HEK293 (cell line): ENCODE results near the gene OSBP2.
A peak's percentile ranks its signal among the peaks of the same experiment; 100 is the strongest.

Experiments used
- CTCF ChIA-PET: fragments of 350-600 bp; formaldehyde crosslinking; extraction: SDS; loops from one replicate; lab custom pipeline; 2021; ENCODE audit warnings: antibody characterized with exemption; lab: Yijun Ruan, JAX
- POLR2A ChIA-PET: fragments of 300-600 bp; formaldehyde crosslinking; extraction: SDS; loops from one replicate; lab custom pipeline; 2020; ENCODE audit warnings: antibody characterized with exemption, inconsistent platforms; lab: Yijun Ruan, JAX
- H3K27ac ChIP-seq: fragments of 200-500 bp; sonication (Bioruptor generic); 2 replicates; pipeline ENCODE4 v1.5.1; 2014; ENCODE audit warnings: low read depth, low read length, control low read depth, inconsistent platforms; ENCODE audit errors: extremely low read depth
- H3K36me3 ChIP-seq, 2 experiments: fragments of 200-500 bp in 1 of 2; sonication (Bioruptor generic) in 1 of 2; 1 replicate in 1 of 2; 2 replicates in 1 of 2; pipeline ENCODE4 v1.5.1; 2014 to 2017; ENCODE audit warnings: inconsistent platforms in 2 of 2, low read length in 2 of 2; ENCODE audit not compliant: control insufficient read depth in 2 of 2, insufficient read depth in 1 of 2
- H3K4me1 ChIP-seq: fragments of 200-500 bp; sonication (Bioruptor generic); 2 replicates; pipeline ENCODE4 v1.5.1; 2014; ENCODE audit warnings: mild to moderate bottlenecking, low read length, inconsistent platforms; ENCODE audit not compliant: control insufficient read depth, insufficient read depth
- H3K4me3 ChIP-seq: 2 replicates; pipeline ENCODE4 v1.5.1; 2011; ENCODE audit warnings: low read depth, mild to moderate bottlenecking, control low read depth, low read length, moderate library complexity
- H3K9me3 ChIP-seq: fragments of 200-500 bp; sonication (Bioruptor generic); 2 replicates; pipeline ENCODE4 v1.5.1; 2014; ENCODE audit warnings: low read depth, low read length, inconsistent platforms; ENCODE audit not compliant: control insufficient read depth, insufficient read depth
- EGR2 ChIP-seq: fragments of 450-650 bp; formaldehyde crosslinking; IDR thresholded peaks from 2 replicates; pipeline ENCODE4 v1.5.1; 2016; ENCODE audit warnings: low read depth, missing biosample characterization, missing genetic modification characterization
- GLI4 ChIP-seq: fragments of 450-650 bp; formaldehyde crosslinking; IDR thresholded peaks from 2 replicates; pipeline ENCODE4 v1.5.1; 2016; ENCODE audit warnings: missing biosample characterization, missing genetic modification characterization
- SCRT1 ChIP-seq: fragments of 450-650 bp; formaldehyde crosslinking; IDR thresholded peaks from 2 replicates; pipeline ENCODE4 v1.5.1; 2016; ENCODE audit warnings: missing biosample characterization, missing genetic modification characterization, borderline replicate concordance
- ZBTB17 ChIP-seq: fragments of 450-650 bp; formaldehyde crosslinking; IDR thresholded peaks from 2 replicates; pipeline ENCODE4 v1.5.1; 2016; ENCODE audit warnings: missing biosample characterization, missing genetic modification characterization
- ZBTB20 ChIP-seq: fragments of 450-650 bp; formaldehyde crosslinking; IDR thresholded peaks from 2 replicates; pipeline ENCODE4 v1.5.1; 2016; ENCODE audit warnings: missing biosample characterization, missing genetic modification characterization
- ZBTB7A ChIP-seq: fragments of 450-650 bp; formaldehyde crosslinking; IDR thresholded peaks from 2 replicates; pipeline ENCODE4 v1.5.1; 2016; ENCODE audit warnings: low read depth, missing biosample characterization, missing genetic modification characterization
- ZFHX2 ChIP-seq: fragments of 450-650 bp; formaldehyde crosslinking; conservative IDR thresholded peaks from 2 replicates; pipeline ENCODE4 v1.5.1; 2016; ENCODE audit warnings: missing biosample characterization, missing genetic modification characterization
- ZFP41 ChIP-seq: fragments of 450-650 bp; formaldehyde crosslinking; IDR thresholded peaks from 2 replicates; pipeline ENCODE4 v1.5.1; 2016; ENCODE audit warnings: missing biosample characterization, missing genetic modification characterization, borderline replicate concordance
- ZNF16 ChIP-seq: fragments of 450-650 bp; formaldehyde crosslinking; IDR thresholded peaks from 2 replicates; pipeline ENCODE4 v1.5.1; 2016; ENCODE audit warnings: low read depth, missing biosample characterization, missing genetic modification characterization
- ZNF214 ChIP-seq: fragments of 450-650 bp; formaldehyde crosslinking; IDR thresholded peaks from 2 replicates; pipeline ENCODE4 v1.5.1; 2017; ENCODE audit warnings: missing biosample characterization, mild to moderate bottlenecking, missing genetic modification characterization, borderline replicate concordance
- ZNF239 ChIP-seq: fragments of 450-650 bp; formaldehyde crosslinking; IDR thresholded peaks from 2 replicates; pipeline ENCODE4 v1.5.1; 2016; ENCODE audit warnings: missing biosample characterization, missing genetic modification characterization
- ZNF548 ChIP-seq: fragments of 450-650 bp; formaldehyde crosslinking; IDR thresholded peaks from 2 replicates; pipeline ENCODE4 v1.5.1; 2016; ENCODE audit warnings: missing biosample characterization, missing genetic modification characterization
- ZXDB ChIP-seq: fragments of 450-650 bp; formaldehyde crosslinking; IDR thresholded peaks from 2 replicates; pipeline ENCODE4 v1.5.1; 2016; ENCODE audit warnings: missing biosample characterization, missing genetic modification characterization
- TF ChIP-seq, protein P1 (sequence below): fragments of 450-650 bp; formaldehyde crosslinking; IDR thresholded peaks from 2 replicates; pipeline ENCODE4 v1.5.1; 2016; ENCODE audit warnings: missing biosample characterization, missing genetic modification characterization, borderline replicate concordance
- TF ChIP-seq, protein P2 (sequence below): fragments of 450-650 bp; formaldehyde crosslinking; IDR thresholded peaks from 2 replicates; pipeline ENCODE4 v1.5.1; 2016; ENCODE audit warnings: missing biosample characterization, missing genetic modification characterization
- TF ChIP-seq, protein P3 (sequence below): fragments of 450-650 bp; formaldehyde crosslinking; IDR thresholded peaks from 2 replicates; pipeline ENCODE4 v1.5.1; 2016; ENCODE audit warnings: missing biosample characterization, missing genetic modification characterization
- TF ChIP-seq, protein P4 (sequence below): fragments of 450-650 bp; formaldehyde crosslinking; IDR thresholded peaks from 2 replicates; pipeline ENCODE4 v1.5.1; 2016; ENCODE audit warnings: missing biosample characterization, missing genetic modification characterization
- TF ChIP-seq, protein P5 (sequence below): fragments of 450-650 bp; formaldehyde crosslinking; IDR thresholded peaks from 2 replicates; pipeline ENCODE4 v1.5.1; 2016; ENCODE audit warnings: missing biosample characterization, missing genetic modification characterization
- TF ChIP-seq, protein P6 (sequence below): fragments of 450-650 bp; formaldehyde crosslinking; IDR thresholded peaks from 2 replicates; pipeline ENCODE4 v1.5.1; 2016; ENCODE audit warnings: missing biosample characterization, missing genetic modification characterization

The OSBP2 gene

DNA sequence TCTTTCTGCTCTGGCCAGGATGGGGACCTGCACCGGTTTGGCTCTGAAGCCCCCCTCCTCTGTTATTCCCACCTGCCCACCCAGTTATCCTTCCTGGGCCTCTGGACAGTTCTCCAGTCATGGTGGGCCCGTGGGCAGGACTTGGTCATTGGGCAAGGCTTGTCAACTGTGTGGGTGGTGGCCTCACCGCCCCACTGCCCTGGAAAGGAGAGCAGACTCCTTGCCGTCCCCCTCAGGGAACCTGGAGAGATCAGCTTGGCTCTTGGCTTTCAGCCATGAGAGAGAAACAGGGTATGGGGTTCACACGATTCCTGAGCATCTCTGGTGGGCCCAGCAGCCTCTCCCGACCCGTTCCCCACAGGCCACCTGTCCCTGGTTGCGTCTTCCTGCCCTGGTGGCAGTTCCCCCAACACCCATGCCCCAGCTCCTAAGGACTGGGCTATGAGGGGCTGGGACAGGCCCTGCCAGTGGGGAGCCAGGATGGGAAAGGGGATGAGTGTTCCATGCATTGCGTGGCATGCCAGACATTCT, 181.6 kb downstream of the OSBP2 start:
- no peaks in the 10 kb centered on the region for H3K36me3 ChIP-seq
- POLR2A ChIA-PET = no interaction called here
- TF ChIP-seq ZFHX2 (tag by site-specific recombination) (peak; percentile 52), ZNF214 (tag by site-specific recombination) (no peak), EGR2 (tag by site-specific recombination) (0 out of 2 replicates have a peak, but pooled peaks have one; percentile 11)
- TF ChIP-seq, all 188 proteins: peak for 2
- H3K27ac ChIP-seq = no peak overlapping the region
- CTCF ChIA-PET = interaction anchor here (1.8 kb wide), 1 partner anchor 14 kb away, joined by 5 read pairs; no protein-coding TSS in a partner anchor
- no peaks in the 10 kb centered on the region for H3K9me3 ChIP-seq
- peaks cover 13% of the 10 kb centered on the region for H3K4me1 ChIP-seq
- no peak overlapping the region for H3K4me3 ChIP-seq

DNA sequence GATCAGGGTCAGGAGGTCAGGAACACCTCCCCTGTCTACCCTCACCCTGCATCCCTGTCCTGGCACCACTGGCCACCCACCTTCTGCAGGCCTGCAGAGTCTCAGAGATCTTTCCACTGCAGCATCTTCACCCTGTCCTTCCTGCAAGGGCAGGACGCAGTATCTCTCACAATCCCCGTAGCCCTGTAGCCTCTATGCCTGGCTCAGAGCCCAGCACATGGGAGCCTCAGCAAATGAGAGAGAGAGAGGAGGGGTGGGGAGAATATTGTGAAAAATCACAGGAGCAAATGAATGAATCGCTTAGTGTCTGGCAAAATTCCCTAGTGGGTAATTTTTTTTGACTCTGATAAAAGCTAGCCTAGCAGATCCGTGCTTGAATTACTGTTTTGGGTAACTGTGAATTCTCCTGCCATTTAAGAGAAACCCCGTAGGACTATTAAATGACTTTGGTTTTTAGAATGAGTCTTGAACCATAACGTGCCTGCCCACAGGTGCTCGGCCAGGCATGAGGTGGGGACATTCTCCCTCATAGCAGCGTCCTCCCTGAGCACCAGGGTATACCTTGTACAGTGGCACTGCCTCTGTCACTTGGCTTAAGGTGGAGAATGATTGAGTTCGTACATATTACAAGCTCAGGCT, 182.4 kb downstream of the OSBP2 start:
- Histone ChIP-seq H3K4me3 (no peak overlapping the region), H3K9me3 (no peaks in the 10 kb centered on the region), H3K27ac (no peak overlapping the region), H3K4me1 (peaks cover 13% of the 10 kb centered on the region), H3K36me3 (no peaks in the 10 kb centered on the region)
- ChIA-PET POLR2A (no interaction called here), CTCF (no interaction called here)
- TF ChIP-seq, protein P1, sequence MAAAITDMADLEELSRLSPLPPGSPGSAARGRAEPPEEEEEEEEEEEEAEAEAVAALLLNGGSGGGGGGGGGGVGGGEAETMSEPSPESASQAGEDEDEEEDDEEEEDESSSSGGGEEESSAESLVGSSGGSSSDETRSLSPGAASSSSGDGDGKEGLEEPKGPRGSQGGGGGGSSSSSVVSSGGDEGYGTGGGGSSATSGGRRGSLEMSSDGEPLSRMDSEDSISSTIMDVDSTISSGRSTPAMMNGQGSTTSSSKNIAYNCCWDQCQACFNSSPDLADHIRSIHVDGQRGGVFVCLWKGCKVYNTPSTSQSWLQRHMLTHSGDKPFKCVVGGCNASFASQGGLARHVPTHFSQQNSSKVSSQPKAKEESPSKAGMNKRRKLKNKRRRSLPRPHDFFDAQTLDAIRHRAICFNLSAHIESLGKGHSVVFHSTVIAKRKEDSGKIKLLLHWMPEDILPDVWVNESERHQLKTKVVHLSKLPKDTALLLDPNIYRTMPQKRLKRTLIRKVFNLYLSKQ (tag by site-specific recombination) = no peak
- TF ChIP-seq GLI4 (no peak), ZFP41 (tag by site-specific recombination) (no peak), ZXDB (peak; percentile 57; the same call in 1 of the 2 replicates), ZBTB17 (tag by site-specific recombination) (0 out of 2 replicates have a peak, but pooled peaks have one; percentile 20), SCRT1 (tag by site-specific recombination) (no peak), ZNF239 (tag by site-specific recombination) (no peak), ZBTB20 (tag by site-specific recombination) (peak; percentile 43; the same call in 1 of the 2 replicates), ZNF16 (tag by site-specific recombination) (peak; percentile 75), ZBTB7A (tag by site-specific recombination) (no peak), ZNF548 (tag by site-specific recombination) (no peak)
- TF ChIP-seq, protein P2, sequence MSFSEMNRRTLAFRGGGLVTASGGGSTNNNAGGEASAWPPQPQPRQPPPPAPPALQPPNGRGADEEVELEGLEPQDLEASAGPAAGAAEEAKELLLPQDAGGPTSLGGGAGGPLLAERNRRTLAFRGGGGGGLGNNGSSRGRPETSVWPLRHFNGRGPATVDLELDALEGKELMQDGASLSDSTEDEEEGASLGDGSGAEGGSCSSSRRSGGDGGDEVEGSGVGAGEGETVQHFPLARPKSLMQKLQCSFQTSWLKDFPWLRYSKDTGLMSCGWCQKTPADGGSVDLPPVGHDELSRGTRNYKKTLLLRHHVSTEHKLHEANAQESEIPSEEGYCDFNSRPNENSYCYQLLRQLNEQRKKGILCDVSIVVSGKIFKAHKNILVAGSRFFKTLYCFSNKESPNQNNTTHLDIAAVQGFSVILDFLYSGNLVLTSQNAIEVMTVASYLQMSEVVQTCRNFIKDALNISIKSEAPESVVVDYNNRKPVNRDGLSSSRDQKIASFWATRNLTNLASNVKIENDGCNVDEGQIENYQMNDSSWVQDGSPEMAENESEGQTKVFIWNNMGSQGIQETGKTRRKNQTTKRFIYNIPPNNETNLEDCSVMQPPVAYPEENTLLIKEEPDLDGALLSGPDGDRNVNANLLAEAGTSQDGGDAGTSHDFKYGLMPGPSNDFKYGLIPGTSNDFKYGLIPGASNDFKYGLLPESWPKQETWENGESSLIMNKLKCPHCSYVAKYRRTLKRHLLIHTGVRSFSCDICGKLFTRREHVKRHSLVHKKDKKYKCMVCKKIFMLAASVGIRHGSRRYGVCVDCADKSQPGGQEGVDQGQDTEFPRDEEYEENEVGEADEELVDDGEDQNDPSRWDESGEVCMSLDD (tag by site-specific recombination) = no peak
- TF ChIP-seq, protein P3, sequence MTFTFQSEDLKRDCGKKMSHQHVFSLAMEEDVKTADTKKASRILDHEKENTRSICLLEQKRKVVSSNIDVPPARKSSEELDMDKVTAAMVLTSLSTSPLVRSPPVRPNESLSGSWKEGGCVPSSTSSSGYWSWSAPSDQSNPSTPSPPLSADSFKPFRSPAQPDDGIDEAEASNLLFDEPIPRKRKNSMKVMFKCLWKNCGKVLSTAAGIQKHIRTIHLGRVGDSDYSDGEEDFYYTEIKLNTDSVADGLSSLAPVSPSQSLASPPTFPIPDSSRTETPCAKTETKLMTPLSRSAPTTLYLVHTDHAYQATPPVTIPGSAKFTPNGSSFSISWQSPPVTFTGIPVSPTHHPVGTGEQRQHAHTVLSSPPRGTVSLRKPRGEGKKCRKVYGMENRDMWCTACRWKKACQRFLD (tag by site-specific recombination) = no peak
- TF ChIP-seq, protein P4, sequence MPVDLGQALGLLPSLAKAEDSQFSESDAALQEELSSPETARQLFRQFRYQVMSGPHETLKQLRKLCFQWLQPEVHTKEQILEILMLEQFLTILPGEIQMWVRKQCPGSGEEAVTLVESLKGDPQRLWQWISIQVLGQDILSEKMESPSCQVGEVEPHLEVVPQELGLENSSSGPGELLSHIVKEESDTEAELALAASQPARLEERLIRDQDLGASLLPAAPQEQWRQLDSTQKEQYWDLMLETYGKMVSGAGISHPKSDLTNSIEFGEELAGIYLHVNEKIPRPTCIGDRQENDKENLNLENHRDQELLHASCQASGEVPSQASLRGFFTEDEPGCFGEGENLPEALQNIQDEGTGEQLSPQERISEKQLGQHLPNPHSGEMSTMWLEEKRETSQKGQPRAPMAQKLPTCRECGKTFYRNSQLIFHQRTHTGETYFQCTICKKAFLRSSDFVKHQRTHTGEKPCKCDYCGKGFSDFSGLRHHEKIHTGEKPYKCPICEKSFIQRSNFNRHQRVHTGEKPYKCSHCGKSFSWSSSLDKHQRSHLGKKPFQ = no peak
- TF ChIP-seq, protein P5, sequence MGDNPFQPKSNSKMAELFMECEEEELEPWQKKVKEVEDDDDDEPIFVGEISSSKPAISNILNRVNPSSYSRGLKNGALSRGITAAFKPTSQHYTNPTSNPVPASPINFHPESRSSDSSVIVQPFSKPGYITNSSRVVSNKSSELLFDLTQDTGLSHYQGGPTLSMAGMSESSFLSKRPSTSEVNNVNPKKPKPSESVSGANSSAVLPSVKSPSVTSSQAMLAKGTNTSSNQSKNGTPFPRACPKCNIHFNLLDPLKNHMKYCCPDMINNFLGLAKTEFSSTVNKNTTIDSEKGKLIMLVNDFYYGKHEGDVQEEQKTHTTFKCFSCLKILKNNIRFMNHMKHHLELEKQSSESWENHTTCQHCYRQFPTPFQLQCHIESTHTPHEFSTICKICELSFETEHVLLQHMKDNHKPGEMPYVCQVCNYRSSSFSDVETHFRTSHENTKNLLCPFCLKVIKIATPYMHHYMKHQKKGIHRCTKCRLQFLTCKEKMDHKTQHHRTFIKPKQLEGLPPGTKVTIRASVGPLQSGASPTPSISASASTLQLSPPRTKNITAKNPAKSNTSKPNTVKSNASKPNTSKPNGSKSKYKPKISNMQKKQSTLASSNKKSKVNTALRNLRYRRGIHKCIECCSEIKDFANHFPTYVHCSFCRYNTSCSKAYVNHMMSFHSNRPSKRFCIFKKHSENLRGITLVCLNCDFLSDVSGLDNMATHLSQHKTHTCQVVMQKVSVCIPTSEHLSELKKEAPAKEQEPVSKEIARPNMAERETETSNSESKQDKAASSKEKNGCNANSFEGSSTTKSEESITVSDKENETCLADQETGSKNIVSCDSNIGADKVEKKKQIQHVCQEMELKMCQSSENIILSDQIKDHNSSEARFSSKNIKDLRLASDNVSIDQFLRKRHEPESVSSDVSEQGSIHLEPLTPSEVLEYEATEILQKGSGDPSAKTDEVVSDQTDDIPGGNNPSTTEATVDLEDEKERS (tag by site-specific recombination) = no peak
- TF ChIP-seq, protein P6, sequence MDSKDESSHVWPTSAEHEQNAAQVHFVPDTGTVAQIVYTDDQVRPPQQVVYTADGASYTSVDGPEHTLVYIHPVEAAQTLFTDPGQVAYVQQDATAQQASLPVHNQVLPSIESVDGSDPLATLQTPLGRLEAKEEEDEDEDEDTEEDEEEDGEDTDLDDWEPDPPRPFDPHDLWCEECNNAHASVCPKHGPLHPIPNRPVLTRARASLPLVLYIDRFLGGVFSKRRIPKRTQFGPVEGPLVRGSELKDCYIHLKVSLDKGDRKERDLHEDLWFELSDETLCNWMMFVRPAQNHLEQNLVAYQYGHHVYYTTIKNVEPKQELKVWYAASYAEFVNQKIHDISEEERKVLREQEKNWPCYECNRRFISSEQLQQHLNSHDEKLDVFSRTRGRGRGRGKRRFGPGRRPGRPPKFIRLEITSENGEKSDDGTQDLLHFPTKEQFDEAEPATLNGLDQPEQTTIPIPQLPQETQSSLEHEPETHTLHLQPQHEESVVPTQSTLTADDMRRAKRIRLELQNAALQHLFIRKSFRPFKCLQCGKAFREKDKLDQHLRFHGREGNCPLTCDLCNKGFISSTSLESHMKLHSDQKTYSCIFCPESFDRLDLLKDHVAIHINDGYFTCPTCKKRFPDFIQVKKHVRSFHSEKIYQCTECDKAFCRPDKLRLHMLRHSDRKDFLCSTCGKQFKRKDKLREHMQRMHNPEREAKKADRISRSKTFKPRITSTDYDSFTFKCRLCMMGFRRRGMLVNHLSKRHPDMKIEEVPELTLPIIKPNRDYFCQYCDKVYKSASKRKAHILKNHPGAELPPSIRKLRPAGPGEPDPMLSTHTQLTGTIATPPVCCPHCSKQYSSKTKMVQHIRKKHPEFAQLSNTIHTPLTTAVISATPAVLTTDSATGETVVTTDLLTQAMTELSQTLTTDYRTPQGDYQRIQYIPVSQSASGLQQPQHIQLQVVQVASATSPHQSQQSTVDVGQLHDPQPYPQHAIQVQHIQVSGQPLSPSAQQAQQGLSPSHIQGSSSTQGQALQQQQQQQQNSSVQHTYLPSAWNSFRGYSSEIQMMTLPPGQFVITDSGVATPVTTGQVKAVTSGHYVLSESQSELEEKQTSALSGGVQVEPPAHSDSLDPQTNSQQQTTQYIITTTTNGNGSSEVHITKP (tag by site-specific recombination) = peak; percentile 74
